VCaP (cell line): ENCODE results near the gene CADPS.
A peak's percentile ranks its signal among the peaks of the same experiment; 100 is the strongest.

Experiments used
- H3K27ac ChIP-seq: fragments of 450-650 bp; 2 replicates; pipeline ENCODE4 v1.5.1; 2017
- TF ChIP-seq, protein P1 (sequence below): fragments of 450-650 bp; conservative IDR thresholded peaks from 2 replicates; pipeline ENCODE4 v1.5.1; 2017; ENCODE audit warnings: mild to moderate bottlenecking, moderate library complexity

CADPS gene

DNA sequence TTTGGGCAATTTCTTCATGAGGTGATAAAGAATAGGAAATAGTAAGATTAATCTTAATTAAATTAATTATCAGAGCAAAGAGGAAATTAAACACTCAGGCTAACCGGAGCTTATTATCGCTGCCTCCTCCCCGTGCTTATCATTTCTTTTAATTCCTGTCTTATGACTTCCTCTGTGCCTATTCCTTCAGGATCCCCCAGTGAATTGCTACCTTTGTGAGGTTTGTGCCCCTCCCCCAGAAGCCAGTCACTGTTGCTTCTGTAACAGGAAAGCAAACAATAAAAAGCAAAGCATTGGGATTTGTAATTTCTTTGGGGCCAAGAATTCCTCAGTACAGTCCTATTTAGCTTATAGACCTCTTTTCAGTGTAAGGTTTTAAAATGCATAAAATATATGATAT lies 164.5 kb downstream of the CADPS start:
- H3K27ac ChIP-seq = peak overlapping the region; percentile 53
- TF ChIP-seq, protein P1, sequence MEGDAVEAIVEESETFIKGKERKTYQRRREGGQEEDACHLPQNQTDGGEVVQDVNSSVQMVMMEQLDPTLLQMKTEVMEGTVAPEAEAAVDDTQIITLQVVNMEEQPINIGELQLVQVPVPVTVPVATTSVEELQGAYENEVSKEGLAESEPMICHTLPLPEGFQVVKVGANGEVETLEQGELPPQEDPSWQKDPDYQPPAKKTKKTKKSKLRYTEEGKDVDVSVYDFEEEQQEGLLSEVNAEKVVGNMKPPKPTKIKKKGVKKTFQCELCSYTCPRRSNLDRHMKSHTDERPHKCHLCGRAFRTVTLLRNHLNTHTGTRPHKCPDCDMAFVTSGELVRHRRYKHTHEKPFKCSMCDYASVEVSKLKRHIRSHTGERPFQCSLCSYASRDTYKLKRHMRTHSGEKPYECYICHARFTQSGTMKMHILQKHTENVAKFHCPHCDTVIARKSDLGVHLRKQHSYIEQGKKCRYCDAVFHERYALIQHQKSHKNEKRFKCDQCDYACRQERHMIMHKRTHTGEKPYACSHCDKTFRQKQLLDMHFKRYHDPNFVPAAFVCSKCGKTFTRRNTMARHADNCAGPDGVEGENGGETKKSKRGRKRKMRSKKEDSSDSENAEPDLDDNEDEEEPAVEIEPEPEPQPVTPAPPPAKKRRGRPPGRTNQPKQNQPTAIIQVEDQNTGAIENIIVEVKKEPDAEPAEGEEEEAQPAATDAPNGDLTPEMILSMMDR = no peak

DNA sequence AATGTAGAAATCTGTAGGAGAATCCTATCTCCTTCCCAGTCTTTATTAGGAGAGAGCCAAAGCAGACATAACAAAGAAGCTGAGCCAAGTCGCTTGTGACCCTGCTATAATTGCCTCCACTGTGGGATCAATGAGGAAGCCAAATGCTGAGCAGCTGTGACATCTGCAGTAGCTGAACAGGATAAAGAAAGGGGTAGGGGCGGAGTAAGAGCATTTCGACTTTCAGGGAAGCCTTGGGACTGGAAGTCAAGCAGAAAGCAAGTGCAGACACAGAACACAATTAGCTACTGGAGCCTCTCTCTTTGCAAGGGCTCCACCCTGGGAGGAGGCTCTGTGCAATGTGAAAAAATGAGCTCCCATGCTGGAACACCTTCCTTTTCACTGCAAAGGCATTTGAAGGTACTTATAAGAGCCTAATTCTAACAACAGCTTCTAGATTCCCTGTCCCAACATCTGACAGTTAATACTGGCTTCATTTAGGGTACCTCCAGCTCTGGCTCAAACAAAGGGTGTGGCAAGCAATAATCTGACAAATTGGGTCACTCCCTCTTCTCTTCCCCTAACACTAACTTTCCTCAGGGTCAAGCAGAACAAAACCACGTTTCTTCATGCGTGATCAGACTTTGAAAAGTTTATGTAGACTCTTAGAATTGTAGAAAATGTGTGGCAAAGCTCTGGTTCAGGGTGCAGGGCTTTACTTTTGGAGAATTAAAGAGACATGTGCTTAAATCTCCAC lies 166.4 kb downstream of the CADPS start:
- H3K27ac ChIP-seq = no peak overlapping the region
- TF ChIP-seq, protein P1 = no peak

DNA sequence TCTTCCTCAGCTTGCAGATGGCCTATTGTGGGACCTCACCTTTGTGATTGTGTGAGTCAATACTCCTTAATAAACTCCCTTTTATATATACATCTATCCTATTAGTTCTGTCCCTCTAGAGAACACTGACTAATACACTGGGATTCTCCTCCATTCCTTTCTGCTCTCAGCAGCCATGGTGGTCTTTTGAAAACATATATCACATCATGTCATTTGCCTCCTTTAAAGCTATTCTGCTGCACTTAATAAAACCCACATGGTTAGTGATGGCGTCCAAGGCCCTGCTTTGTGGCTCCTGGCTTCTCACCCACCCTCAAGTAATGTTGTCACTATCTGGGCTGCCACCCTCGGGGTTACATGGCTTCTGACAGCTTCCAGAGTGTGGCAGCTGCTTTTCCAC lies 169.5 kb downstream of the CADPS start:
- no peak overlapping the region for H3K27ac ChIP-seq
- TF ChIP-seq, protein P1 = no peak

DNA sequence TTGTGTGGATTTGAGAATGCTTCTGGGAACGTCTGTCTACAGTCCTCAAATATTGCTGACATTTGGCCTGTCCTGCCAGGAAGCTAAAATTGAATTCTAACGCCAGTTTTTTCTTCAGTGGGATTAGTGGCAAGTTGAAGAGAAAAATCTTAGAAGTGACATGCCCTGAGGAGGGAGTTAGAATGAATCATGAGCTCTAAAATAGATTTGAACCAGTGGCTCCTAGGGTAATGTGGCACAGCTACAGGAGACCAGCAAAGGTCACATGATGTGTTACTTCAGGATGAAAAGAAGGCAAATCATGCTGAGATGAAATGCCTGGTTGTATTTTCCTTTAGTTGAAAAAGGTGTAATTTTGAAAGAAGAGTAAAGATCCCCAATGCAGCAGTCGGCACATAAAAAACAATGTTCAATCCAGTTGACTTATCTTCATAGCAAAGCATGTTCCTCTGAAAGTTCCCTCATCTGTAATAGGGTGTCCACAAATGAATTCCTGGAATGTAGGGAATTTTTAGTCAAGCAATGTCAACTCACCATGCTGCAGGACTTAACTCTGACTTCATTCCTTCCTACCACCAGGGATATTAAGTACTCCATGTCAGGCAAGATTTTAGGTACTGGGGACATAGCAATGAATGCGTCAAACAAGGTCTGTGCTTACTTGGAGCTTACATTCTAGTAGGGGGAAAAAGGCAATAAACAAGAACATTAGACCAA lies 171.6 kb downstream of the CADPS start:
- H3K27ac ChIP-seq = no peak overlapping the region
- TF ChIP-seq, protein P1 = no peak

DNA sequence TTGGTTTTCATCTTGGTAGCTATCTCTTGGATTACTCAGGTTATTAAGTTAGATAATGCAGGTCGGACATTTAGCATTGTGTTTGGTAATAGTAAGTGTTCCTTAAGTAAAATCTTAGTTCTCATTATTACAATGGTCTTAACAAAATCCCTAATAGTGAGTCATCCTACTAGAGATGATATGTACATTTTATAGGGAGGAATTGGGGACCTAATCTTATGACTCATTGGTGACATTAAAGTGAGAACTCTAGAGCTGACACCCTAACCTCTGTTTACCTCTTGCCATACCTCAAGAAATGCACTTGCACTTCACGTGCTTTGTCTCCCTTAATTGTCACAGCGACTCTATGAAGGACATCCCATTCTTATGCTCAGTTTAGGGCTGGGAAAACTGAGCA lies 174.9 kb downstream of the CADPS start:
- TF ChIP-seq, protein P1 = no peak
- H3K27ac ChIP-seq = no peak overlapping the region

DNA sequence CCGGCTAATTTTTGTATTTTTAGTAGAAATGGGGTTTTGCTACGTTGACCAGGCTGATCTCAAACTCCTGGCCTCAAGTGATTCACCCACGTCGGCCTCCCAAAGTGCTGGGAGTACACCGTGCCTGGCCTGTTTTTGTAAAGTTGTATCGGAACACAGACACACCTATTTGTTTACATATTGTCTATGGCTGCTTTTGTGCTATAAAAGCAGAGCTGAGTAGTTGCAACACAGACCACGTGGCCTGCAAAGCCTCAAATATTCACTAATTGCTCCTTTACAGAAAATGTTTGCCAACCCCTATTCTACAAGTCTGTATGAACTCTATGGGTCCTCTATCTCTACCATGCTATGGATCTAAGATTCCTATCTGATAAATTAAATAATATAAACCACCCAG lies 175.5 kb downstream of the CADPS start:
- TF ChIP-seq, protein P1 = no peak
- no peak overlapping the region for H3K27ac ChIP-seq

DNA sequence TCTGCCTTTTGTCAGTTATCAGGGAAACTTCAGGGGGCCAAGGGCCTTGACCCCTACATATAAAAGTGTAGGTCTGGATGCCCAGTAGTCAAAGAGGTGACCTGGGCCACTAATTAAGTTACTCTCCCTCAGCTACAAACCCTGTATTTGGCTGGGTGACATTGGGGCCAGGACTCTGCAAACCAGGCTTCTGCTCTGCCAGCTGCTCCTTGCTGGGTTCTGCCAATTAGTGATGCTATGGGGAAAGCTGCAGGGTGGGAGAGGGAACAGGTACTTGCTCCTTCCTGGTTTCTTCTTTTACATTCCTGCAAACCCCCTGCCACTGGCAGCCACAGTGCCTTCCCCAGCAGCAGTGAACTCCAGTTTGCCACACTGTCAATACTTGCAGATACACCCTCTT lies 179.2 kb downstream of the CADPS start:
- TF ChIP-seq, protein P1 = no peak
- no peak overlapping the region for H3K27ac ChIP-seq
